GM10248 (cell line): Measurements from ENCODE around the gene CCT2.
"Not testable (repeated sequence)": the region's sequence is repeated elsewhere in the genome, so short reads cannot be mapped to it uniquely, and the experiment has no call there.

Experiments used
- CTCF ChIA-PET: fragments of 300-600 bp; sonication (Branson Sonifier 250); formaldehyde crosslinking; extraction: SDS; loops from one replicate; lab custom pipeline; 2021; ENCODE audit warnings: antibody characterized with exemption; lab: Yijun Ruan, JAX
- POLR2A ChIA-PET: fragments of 350-650 bp; sonication (Branson Sonifier 250); formaldehyde crosslinking; extraction: SDS; loops from one replicate; lab custom pipeline; 2020; ENCODE audit warnings: antibody characterized with exemption; lab: Yijun Ruan, JAX
- DNase-seq: peaks from one replicate; pipeline ENCODE4 v3.0.0; 2012; ENCODE audit errors: extremely low spot score
- CTCF ChIP-seq: IDR thresholded peaks from 2 replicates; pipeline ENCODE4 v1.5.1; 2012; ENCODE audit warnings: mild to moderate bottlenecking, low read depth; ENCODE audit errors: extremely low read depth, missing control alignments, control extremely low read depth

CCT2 gene

GRCh38 chr12:69600804-69601203, 15.5 kb downstream of the CCT2 start:
- no peak for DNase-seq
- CTCF ChIA-PET, result interaction anchor here (1.4 to 3.1 kb wide), 7 partner anchors 9 to 216 kb away, joined by 3 to 9 read pairs (median 6); partner anchors contain the start of gene LRRC10
- no peak for TF ChIP-seq CTCF
- POLR2A ChIA-PET, result no interaction called here

GRCh38 chr12:69601962-69602685, 16.9 kb downstream of the CCT2 start:
- DNase-seq, result no peak
- CTCF ChIA-PET, result interaction anchor here (0.8 to 3.1 kb wide), 3 partner anchors 8 to 38 kb away, joined by 3 to 9 read pairs (median 8); partner anchors contain the start of gene LRRC10
- POLR2A ChIA-PET, result no interaction called here
- no peak for TF ChIP-seq CTCF

DNA sequence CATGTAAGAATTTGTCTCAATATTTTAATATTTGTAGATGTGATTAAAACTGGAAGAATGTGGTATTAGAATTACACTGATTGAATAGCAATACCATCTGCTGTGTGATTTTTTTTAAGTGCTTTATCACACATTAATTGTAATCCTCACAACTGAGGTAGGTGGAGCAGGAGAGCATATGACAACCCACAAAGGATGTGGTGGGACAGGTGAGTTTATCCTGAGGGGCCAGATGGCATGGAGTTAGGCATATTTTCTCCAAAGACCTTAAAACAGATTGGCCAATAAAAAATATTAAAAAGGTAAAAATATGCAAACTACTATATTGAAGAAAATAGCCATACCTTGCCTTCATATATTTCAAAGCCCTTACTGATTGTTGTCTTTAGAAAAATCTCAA, 17.7 kb downstream of the CCT2 start:
- TF ChIP-seq CTCF, result no peak
- no peak for DNase-seq
- CTCF ChIA-PET, result no interaction called here
- POLR2A ChIA-PET, result no interaction called here

DNA sequence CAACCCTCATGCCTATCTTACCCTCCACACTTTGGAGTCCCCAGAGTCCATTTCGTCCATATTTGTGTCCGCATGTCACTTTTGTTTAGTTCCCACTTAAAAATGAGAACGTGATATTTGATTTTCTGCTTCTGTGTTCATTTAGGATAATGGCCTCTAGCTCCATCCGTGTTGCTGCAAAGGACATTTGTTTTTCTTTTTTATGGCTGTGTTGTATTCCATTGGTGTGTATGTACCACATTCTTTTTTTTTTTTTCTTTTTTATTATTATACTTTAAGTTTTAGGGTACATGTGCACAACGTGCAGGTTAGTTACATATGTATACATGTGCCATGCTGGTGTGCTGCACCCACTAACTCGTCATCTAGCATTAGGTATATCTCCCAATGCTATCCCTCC, 18.3 kb downstream of the CCT2 start:
- CTCF ChIA-PET, POLR2A ChIA-PET, DNase-seq: not testable (repeated sequence)

DNA sequence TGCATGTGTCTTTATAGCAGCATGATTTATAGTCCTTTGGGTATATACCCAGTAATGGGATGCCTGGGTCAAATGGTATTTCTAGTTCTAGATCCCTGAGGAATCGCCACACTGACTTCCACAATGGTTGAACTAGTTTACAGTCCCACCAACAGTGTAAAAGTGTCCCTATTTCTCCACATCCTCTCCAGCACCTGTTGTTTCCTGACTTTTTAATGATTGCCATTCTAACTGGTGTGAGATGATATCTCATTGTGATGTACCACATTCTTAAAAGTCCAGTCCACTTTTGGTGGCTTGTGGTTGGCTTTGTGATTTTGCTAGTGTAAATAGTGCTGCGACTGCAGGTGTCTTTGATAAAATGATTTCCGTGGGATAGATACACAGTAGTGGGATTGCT, 19.0 kb downstream of the CCT2 start:
- POLR2A ChIA-PET, DNase-seq, CTCF ChIA-PET: not testable (repeated sequence)

GRCh38 chr12:69608114-69608513, 22.9 kb downstream of the CCT2 start:
- DNase-seq, result no peak
- no peak for TF ChIP-seq CTCF
- POLR2A ChIA-PET, result no interaction called here
- CTCF ChIA-PET, result interaction anchor here (1.0 to 2.3 kb wide), 3 partner anchors 8 to 10 kb away, joined by 3 to 7 read pairs (median 4); no protein-coding TSS in a partner anchor

GRCh38 chr12:69610126-69610525, 24.9 kb downstream of the CCT2 start:
- no peak for DNase-seq
- ChIA-PET CTCF (interaction anchor here (1.1 to 2.3 kb wide), 9 partner anchors 9 to 253 kb away, joined by 3 to 7 read pairs (median 4); no protein-coding TSS in a partner anchor), POLR2A (no interaction called here)
- no peak for TF ChIP-seq CTCF
